ENCODE results near the gene EYA2.
"Not testable (repeated sequence)": the region's sequence is repeated elsewhere in the genome, so short reads cannot be mapped to it uniquely, and the experiment has no call there.

DNA sequence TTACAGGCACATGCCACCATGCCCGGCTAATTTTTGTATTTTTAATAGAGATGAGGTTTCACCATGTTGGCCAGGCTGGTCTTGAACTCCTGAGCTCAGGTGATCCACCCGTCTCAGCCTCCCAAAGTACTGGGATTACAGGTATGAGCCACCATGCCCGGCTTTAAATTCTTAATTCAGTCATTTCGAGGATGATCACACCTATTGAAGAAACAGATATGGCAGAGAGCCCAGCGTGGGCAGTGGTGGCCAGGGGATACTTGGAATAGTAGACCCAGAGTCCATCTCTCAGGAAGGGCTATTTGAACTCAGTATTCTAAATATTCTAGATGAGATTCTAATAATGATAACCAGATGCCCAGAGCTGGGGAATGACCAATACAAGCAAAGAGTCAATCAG lies 281.6 kb downstream of the EYA2 start:
- TF ChIP-seq, protein P1, sequence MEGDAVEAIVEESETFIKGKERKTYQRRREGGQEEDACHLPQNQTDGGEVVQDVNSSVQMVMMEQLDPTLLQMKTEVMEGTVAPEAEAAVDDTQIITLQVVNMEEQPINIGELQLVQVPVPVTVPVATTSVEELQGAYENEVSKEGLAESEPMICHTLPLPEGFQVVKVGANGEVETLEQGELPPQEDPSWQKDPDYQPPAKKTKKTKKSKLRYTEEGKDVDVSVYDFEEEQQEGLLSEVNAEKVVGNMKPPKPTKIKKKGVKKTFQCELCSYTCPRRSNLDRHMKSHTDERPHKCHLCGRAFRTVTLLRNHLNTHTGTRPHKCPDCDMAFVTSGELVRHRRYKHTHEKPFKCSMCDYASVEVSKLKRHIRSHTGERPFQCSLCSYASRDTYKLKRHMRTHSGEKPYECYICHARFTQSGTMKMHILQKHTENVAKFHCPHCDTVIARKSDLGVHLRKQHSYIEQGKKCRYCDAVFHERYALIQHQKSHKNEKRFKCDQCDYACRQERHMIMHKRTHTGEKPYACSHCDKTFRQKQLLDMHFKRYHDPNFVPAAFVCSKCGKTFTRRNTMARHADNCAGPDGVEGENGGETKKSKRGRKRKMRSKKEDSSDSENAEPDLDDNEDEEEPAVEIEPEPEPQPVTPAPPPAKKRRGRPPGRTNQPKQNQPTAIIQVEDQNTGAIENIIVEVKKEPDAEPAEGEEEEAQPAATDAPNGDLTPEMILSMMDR (IDR thresholded peaks at IDR 0.05): not testable (repeated sequence)
- TF ChIP-seq EZH2 (IDR thresholded peaks at IDR 0.05): not testable (repeated sequence)
